GM12878 (cell line): ENCODE data around the gene TMEM30A. TPM values are rescaled to one million over a fixed set of nuclear protein-coding genes. Genes with fewer than 3 reads are reported as not detected.

Source experiments
- ATAC-seq: fragments of 200-7000 bp; cut with Tn5 transposase; 3 replicates; pipeline ENCODE4 v1.9.1; 2020; ENCODE audit warnings: mild to moderate bottlenecking, moderate library complexity
- BruUV-seq: library from RNA; stranded (reverse); fragments of 400-500 nt; replicated peaks from 2 replicates; lab custom pipeline; 2021; lab: Mats Ljungman, UMichigan
- CTCF ChIA-PET: fragments of 300-600 bp; sonication (Branson Sonifier 250); formaldehyde crosslinking; extraction: SDS; loops from one replicate; lab custom pipeline; 2021; ENCODE audit warnings: inconsistent platforms; lab: Yijun Ruan, JAX
- POLR2A ChIA-PET: fragments of 350-600 bp; formaldehyde crosslinking; extraction: SDS; loops from one replicate; lab custom pipeline; 2021; ENCODE audit warnings: inconsistent platforms; lab: Charles Lee
- RAD21 ChIA-PET: fragments of 300-600 bp; sonication (Branson Sonifier 250); formaldehyde crosslinking; loops from one replicate; lab custom pipeline; 2023; ENCODE audit warnings: antibody characterized with exemption; ENCODE audit not compliant: unreplicated experiment; lab: Charles Lee
- SMC1A ChIA-PET: fragments of 300-600 bp; sonication (Branson Sonifier 250); formaldehyde crosslinking; loops from one replicate; lab custom pipeline; 2023; ENCODE audit not compliant: unreplicated experiment, uncharacterized antibody; lab: Charles Lee
- DNase-seq: peaks from one replicate; pipeline ENCODE4 v3.0.0-alpha.2; 2011; ENCODE audit warnings: low read depth, low spot score
- FAIRE-seq: peaks from 3 replicates; lab custom pipeline; 2011; peaks lifted over from hg19 to GRCh38; lab: Jason Lieb, UNC
- H2AFZ ChIP-seq: 2 replicates; pipeline ENCODE4 v1.6.0; 2011; ENCODE audit warnings: low read depth, low read length, control low read depth; ENCODE audit not compliant: control insufficient read depth
- H3K27ac ChIP-seq: 2 replicates; pipeline ENCODE4 v1.5.1; 2011; ENCODE audit warnings: control low read depth; ENCODE audit not compliant: control insufficient read depth, insufficient read depth
- H3K27me3 ChIP-seq, 2 experiments: replicated peaks in 1 of 2; 2 replicates each; pipeline versions ENCODE4 v1.6.0 to v1.6.1; 2011; ENCODE audit warnings: low read length in 1 of 2; ENCODE audit not compliant: control insufficient read depth in 2 of 2, insufficient read depth in 2 of 2
- H3K36me3 ChIP-seq, 2 experiments: 2 replicates each; pipeline ENCODE4 v1.5.1; 2011; ENCODE audit warnings: low read length in 1 of 2; ENCODE audit not compliant: control insufficient read depth in 2 of 2, insufficient read depth in 2 of 2
- H3K4me1 ChIP-seq: 2 replicates; pipeline ENCODE4 v1.6.1; 2011; ENCODE audit warnings: mild to moderate bottlenecking, low read length, moderate library complexity, mixed read lengths; ENCODE audit not compliant: control insufficient read depth, insufficient read depth
- H3K4me2 ChIP-seq: 2 replicates; pipeline ENCODE4 v1.6.0; 2011; ENCODE audit warnings: control low read depth; ENCODE audit not compliant: control insufficient read depth, insufficient read depth
- H3K4me3 ChIP-seq: fragments of 200-600 bp; sonication (generic); 2 replicates; pipeline ENCODE4 v1.5.1; 2016
- H3K79me2 ChIP-seq: 2 replicates; pipeline ENCODE4 v1.6.0; 2011; ENCODE audit warnings: low read length; ENCODE audit not compliant: control insufficient read depth, insufficient read depth
- H3K9ac ChIP-seq: 2 replicates; pipeline ENCODE4 v1.8.0; 2011; ENCODE audit warnings: low read length, control low read depth, mixed read lengths; ENCODE audit not compliant: control insufficient read depth, insufficient read depth
- H3K9me3 ChIP-seq: replicated peaks from 3 replicates; pipeline ENCODE4 v1.5.1; 2011; ENCODE audit warnings: mild to moderate bottlenecking, low read length; ENCODE audit not compliant: control insufficient read depth, insufficient read depth
- H4K20me1 ChIP-seq: 2 replicates; pipeline ENCODE4 v1.6.0; 2011; ENCODE audit not compliant: control insufficient read depth, insufficient read depth
- BACH1 ChIP-seq: fragments of 450-650 bp; IDR thresholded peaks from 2 replicates; pipeline ENCODE4 v1.6.1; 2017; ENCODE audit warnings: mild to moderate bottlenecking, borderline replicate concordance
- CBFB ChIP-seq: IDR thresholded peaks from 2 replicates; pipeline ENCODE4 v1.6.1; 2016; ENCODE audit warnings: antibody characterized with exemption, low read depth
- E4F1 ChIP-seq: fragments of 450-650 bp; IDR thresholded peaks from 2 replicates; pipeline ENCODE4 v1.6.1; 2018; ENCODE audit warnings: borderline replicate concordance, mild to moderate bottlenecking; ENCODE audit not compliant: partially characterized antibody
- JUNB ChIP-seq: IDR thresholded peaks from 2 replicates; pipeline ENCODE4 v1.6.1; 2016; ENCODE audit warnings: antibody characterized with exemption, mild to moderate bottlenecking
- MTA2 ChIP-seq: fragments of 450-650 bp; IDR thresholded peaks from 2 replicates; pipeline ENCODE4 v1.6.1; 2016; ENCODE audit warnings: low read depth, mild to moderate bottlenecking, moderate library complexity
- RCOR1 ChIP-seq: conservative IDR thresholded peaks from 2 replicates; pipeline ENCODE4 v1.6.1; 2012; ENCODE audit warnings: low read depth, low read length, improper control_type of control experiment
- SREBF1 ChIP-seq: IDR thresholded peaks from 2 replicates; pipeline ENCODE4 v1.6.1; 2012; ENCODE audit warnings: mild to moderate bottlenecking, low read length
- YBX1 ChIP-seq: fragments of 450-650 bp; IDR thresholded peaks from 2 replicates; pipeline ENCODE4 v1.6.1; 2016; ENCODE audit warnings: antibody characterized with exemption
- WGBS: methylation state at CpG from one replicate; pipeline ENCODE4 v1.1.6; 2016; ENCODE audit warnings: low lambda C conversion rate; ENCODE audit not compliant: insufficient replicate concordance, insufficient coverage; ENCODE audit errors: missing lambda C conversion rate; 5-methylcytosine and 5-hydroxymethylcytosine counted together
- in situ Hi-C: fragments of 300-500 bp; cut with MboI; formaldehyde crosslinking; loops from 9 replicates; pipeline ENCODE4 v1.14.3; 2018; ENCODE audit warnings: mixed read lengths
- intact Hi-C: fragments of 100-400 bp; cut with micrococcal nuclease; formaldehyde crosslinking; loops from one replicate; pipeline ENCODE4 v1.14.2; 2022; ENCODE audit not compliant: unreplicated experiment
- polyA plus RNA-seq, 11 experiments: library from polyadenylated mRNA; depleted of rRNA in 4 of 11; unstranded in 6 of 11; stranded (reverse) in 5 of 11; fragments of >200 nt; fragmentation: Nextera tagmentation in 4 of 11; fragmentation: Illumina TruSeq in 1 of 11; extraction: Ambion mirVana in 4 of 11; extraction: Trizol in 1 of 11; gene quantifications; 1 replicate in 1 of 11; 2 replicates in 10 of 11; pipeline versions ENCODE4 v1.2.1 to v1.2.3, GENCODE V29; 2011 to 2016; ENCODE audit warnings: inconsistent platforms in 2 of 11, missing spikeins in 2 of 11, low read depth in 1 of 11
- total RNA-seq, 4 experiments: library from RNA; depleted of rRNA in 3 of 4; stranded (reverse); fragments of >200 nt in 3 of 4; fragmentation: Illumina TruSeq in 1 of 4; extraction: Trizol in 1 of 4; gene quantifications; 2 replicates each; pipeline versions ENCODE4 v1.2.1 to v1.2.3, GENCODE V29; 2013 to 2021

TMEM30A gene
- total and polyA plus RNA-seq, 10 of the 15 experiments (the other 5 are each of a cell fraction or from before 2014, with no cell fraction given) = 11.9 to 61.6 (median 43.2) TPM

GRCh38 chr6:75279418-75279817, 5.2 kb downstream of the TMEM30A start:
- H3K4me1 ChIP-seq = no peaks in the 10 kb centered on the region
- H2AFZ ChIP-seq = no peak overlapping the region
- peak overlapping the region; percentile 13; the same call in 1 of the 2 replicates for H3K27ac ChIP-seq
- ATAC-seq (peak; percentile 1; the same call in 1 of the 3 replicates), DNase-seq (no peak), FAIRE-seq (no peak)
- BruUV-seq = no TSS peak
- POLR2A ChIA-PET = interaction anchor here (1.5 to 2.7 kb wide), 2 partner anchors 9 to 11 kb away, joined by 9 to 10 read pairs; no protein-coding TSS in a partner anchor
- no peak for TF ChIP-seq MTA2
- TF ChIP-seq CBFB = no peak
- no peak for TF ChIP-seq RCOR1
- TF ChIP-seq YBX1 = no peak
- no peak for TF ChIP-seq SREBF1
- no peak for TF ChIP-seq E4F1
- TF ChIP-seq BACH1 = no peak
- TF ChIP-seq JUNB = no peak
- CTCF ChIA-PET = interaction anchor here (0.6 to 9.1 kb wide), 6 partner anchors 10 to 306 kb away, joined by 3 to 163 read pairs (median 5); no protein-coding TSS in a partner anchor
- H3K9me3 ChIP-seq = peaks cover 5% of the 10 kb centered on the region; the same call in 2 of the 3 replicates
- intact Hi-C loops (no loop called here), in situ Hi-C loops (no loop called here)
- peaks cover 0 to 2% of the 10 kb centered on the region in 2 experiments; a peak in 1 of 4 replicates for H3K36me3 ChIP-seq
- 0 out of 2 replicates have a peak overlapping the region, but pooled peaks have one; percentile 4 for H3K9ac ChIP-seq
- H3K4me3 ChIP-seq = peak overlapping the region; percentile 25
- RAD21 ChIA-PET = interaction anchor here (1.2 to 9.2 kb wide), 3 partner anchors 10 to 214 kb away, joined by 7 to 142 read pairs (median 8); partner anchors contain the start of gene FILIP1
- H3K27me3 ChIP-seq = no peaks in the 10 kb centered on the region
- WGBS = 71% methylated on average over 2 of the region's 2 CpGs
- peaks cover 98% of the 10 kb centered on the region for H3K79me2 ChIP-seq
- H4K20me1 ChIP-seq = no peaks in the 10 kb centered on the region
- SMC1A ChIA-PET = interaction anchor here (0.9 to 12.7 kb wide), 12 partner anchors 8 to 244 kb away, joined by 3 to 196 read pairs (median 5); partner anchors contain the start of genes COX7A2 and FILIP1
- H3K4me2 ChIP-seq = peak overlapping the region; percentile 11; the same call in 1 of the 2 replicates
